ENCODE results near the gene FAM210B. TPM values are rescaled to one million over a fixed set of nuclear protein-coding genes. Genes with fewer than 3 reads are reported as not detected.

FAM210B gene, protein sequence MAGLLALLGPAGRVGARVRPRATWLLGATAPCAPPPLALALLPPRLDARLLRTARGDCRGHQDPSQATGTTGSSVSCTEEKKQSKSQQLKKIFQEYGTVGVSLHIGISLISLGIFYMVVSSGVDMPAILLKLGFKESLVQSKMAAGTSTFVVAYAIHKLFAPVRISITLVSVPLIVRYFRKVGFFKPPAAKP
- 100 to 1,000 TPM in 1 of 2 donors, 10 to 100 TPM in 1; 66.5 to 159 TPM for total RNA-seq

DNA sequence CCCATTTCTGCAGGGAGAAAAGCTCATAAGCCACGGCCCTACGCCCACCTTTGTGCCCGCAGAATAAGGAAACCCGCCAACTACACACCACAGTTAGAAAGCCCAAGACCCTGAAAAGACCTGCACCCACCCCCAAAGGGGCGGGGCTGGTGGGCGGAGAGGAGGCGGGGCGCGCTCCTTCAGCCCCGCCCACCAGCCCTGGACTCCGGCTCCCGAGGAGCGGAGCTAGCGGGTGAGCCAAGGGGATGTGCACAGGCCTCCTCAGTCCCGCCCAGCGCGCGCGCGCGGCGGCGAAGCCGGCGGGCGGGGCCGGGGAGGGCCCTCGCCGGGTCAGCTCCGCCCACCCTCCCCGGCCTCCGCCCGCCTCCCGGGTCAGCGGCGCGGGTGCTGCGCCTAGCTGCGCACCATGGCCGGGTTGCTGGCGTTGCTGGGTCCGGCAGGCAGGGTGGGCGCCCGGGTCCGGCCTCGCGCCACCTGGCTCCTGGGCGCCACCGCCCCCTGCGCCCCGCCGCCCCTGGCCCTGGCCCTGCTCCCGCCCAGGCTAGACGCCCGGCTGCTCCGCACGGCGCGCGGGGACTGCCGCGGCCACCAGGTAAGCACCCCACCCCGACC is at the start of gene FAM210B:
Gene FAM210B (plus strand): TSS at position 375 of the 612 bp plus-strand sequence. CDS start 32 bp downstream, at position 407.
- 2% methylated on average over 38 of the region's 63 CpGs for WGBS
- intact Hi-C loops (cut with DNase I), result loop anchor here (1.0 kb wide), 1 partner anchor 34 kb away; the partner anchor contains the start of genes AURKA and CSTF1
- H3K4me3 ChIP-seq, result peak within 1 kb of the TSS; percentile 87 to 98
- peak within 1 kb of the TSS; percentile 82 to 88 for H3K27ac ChIP-seq
- no peaks in the 10 kb centered on the region for H3K36me3 ChIP-seq
- TF ChIP-seq CTCF (IDR thresholded peaks at IDR 0.05) (no peak), POLR2A (IDR thresholded peaks at IDR 0.05) (peak; percentile 52), POLR2AphosphoS5 (IDR thresholded peaks at IDR 0.05) (no peak)
- H3K27me3 ChIP-seq (replicated peaks; ENCODE audit: insufficient read depth), result no peaks in the 10 kb centered on the region
- H3K4me1 ChIP-seq (replicated peaks), result peaks cover 11% of the 10 kb centered on the region
- H3K9me3 ChIP-seq, result no peaks in the 10 kb centered on the region
- peak; percentile 87 for DNase-seq (ENCODE audit: low spot score)

GRCh38 chr20:56316051-56316450 is 42.7 kb upstream of the FAM210B start:
- Histone ChIP-seq H3K36me3 (no peaks in the 10 kb centered on the region), H3K9me3 (no peaks in the 10 kb centered on the region), H3K27ac (no peak overlapping the region), H3K4me1 (replicated peaks) (no peaks in the 10 kb centered on the region), H3K27me3 (replicated peaks; ENCODE audit: insufficient read depth) (no peaks in the 10 kb centered on the region), H3K4me3 (no peak overlapping the region)
- 72% methylated on average over 8 of the region's 8 CpGs for WGBS
- intact Hi-C loops (cut with DNase I), result no loop called here
- DNase-seq (ENCODE audit: low spot score), result no peak
- TF ChIP-seq POLR2A (IDR thresholded peaks at IDR 0.05) (no peak), POLR2AphosphoS5 (IDR thresholded peaks at IDR 0.05) (no peak), CTCF (IDR thresholded peaks at IDR 0.05) (no peak)

- H3K4me1 ChIP-seq (replicated peaks), result no peaks in the 10 kb centered on the region
- DNase-seq (ENCODE audit: low spot score), result no peak
- no peak overlapping the region for H3K4me3 ChIP-seq
These were observed 42.3 kb upstream of the FAM210B start for GRCh38 chr20:56316483-56316882.

DNA sequence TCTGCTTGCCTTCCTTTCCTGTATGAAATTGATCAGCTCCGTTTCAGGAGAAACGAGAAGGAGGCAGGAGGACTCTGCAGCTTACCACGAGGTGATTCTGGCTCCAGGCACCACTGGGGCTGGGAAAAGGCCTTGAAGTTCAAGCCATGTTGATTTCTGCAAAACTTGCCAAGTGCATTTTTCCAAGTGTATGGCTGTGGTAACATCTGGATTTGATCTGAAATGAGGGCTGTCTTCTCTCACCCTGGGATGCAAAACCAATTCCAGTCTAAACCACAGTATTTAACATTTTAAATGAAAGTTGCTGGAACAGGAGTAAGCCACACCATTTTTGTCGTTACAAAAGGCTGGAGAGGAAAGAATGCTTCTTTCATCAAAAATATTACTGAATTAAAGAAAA is 36.1 kb upstream of the FAM210B start:
- H3K27me3 ChIP-seq (replicated peaks; ENCODE audit: insufficient read depth), result no peaks in the 10 kb centered on the region
- WGBS, result 42% methylated on average over 4 of the region's 4 CpGs
- no peak for DNase-seq (ENCODE audit: low spot score)

More at GRCh38 chr20:56316483-56316882, 42.3 kb upstream of the FAM210B start:
- H3K27me3 ChIP-seq (replicated peaks; ENCODE audit: insufficient read depth), result no peaks in the 10 kb centered on the region
- WGBS, result 82% methylated on average over 3 of the region's 3 CpGs
- no peaks in the 10 kb centered on the region for H3K36me3 ChIP-seq
- intact Hi-C loops (cut with DNase I), result no loop called here
- TF ChIP-seq POLR2AphosphoS5 (IDR thresholded peaks at IDR 0.05) (no peak), POLR2A (IDR thresholded peaks at IDR 0.05) (no peak), CTCF (IDR thresholded peaks at IDR 0.05) (no peak)
- no peak overlapping the region for H3K27ac ChIP-seq
- H3K9me3 ChIP-seq, result no peaks in the 10 kb centered on the region

DNA sequence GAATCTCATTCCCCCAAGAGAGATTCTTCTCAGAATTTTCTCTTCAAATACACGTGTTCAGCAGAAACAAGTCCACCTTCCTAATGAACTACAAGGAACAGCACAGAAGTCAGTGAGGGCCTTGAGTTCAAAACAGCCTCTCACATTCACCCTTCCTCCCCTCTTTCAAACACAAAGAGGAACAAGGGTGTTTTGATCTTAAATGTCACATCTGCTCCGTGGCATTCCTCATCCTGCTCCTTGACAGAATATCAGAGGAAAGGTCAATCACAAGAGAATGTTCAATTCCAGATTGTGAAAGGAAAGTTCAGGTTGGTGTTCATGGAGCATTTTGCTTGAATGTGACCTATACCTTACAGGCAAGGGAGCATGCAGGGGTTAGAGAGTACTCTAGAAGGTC is 35.6 kb upstream of the FAM210B start:
- Histone ChIP-seq H3K27me3 (replicated peaks; ENCODE audit: insufficient read depth) (no peaks in the 10 kb centered on the region), H3K9me3 (no peaks in the 10 kb centered on the region), H3K4me3 (no peak overlapping the region), H3K4me1 (replicated peaks) (no peaks in the 10 kb centered on the region), H3K36me3 (no peaks in the 10 kb centered on the region), H3K27ac (no peak overlapping the region)
- intact Hi-C loops (cut with DNase I), result no loop called here
- 48% methylated on average over 2 of the region's 2 CpGs for WGBS
- DNase-seq (ENCODE audit: low spot score), result no peak
- TF ChIP-seq POLR2AphosphoS5 (IDR thresholded peaks at IDR 0.05), result no peak
- TF ChIP-seq CTCF (IDR thresholded peaks at IDR 0.05), result no peak
- no peak for TF ChIP-seq POLR2A (IDR thresholded peaks at IDR 0.05)

More for the DNA sequence above, 36.1 kb upstream of the FAM210B start:
- Histone ChIP-seq H3K4me3 (no peak overlapping the region), H3K27ac (no peak overlapping the region), H3K9me3 (no peaks in the 10 kb centered on the region), H3K4me1 (replicated peaks) (no peaks in the 10 kb centered on the region), H3K36me3 (no peaks in the 10 kb centered on the region)
- TF ChIP-seq POLR2AphosphoS5 (IDR thresholded peaks at IDR 0.05), result no peak
- intact Hi-C loops (cut with DNase I), result no loop called here
